Testis (tissue), 3 donors: Measurements from ENCODE around the gene ATP13A2. TPM values are rescaled to one million over a fixed set of nuclear protein-coding genes. Genes with fewer than 3 reads are reported as not detected.

Experiments
- DNase-seq: peaks from one replicate; pipeline ENCODE4 v3.0.0-alpha.2; 2019
- H3K27ac ChIP-seq, 2 donors: fragments of 200-600 bp; sonication (generic); one replicate each; pipeline ENCODE4 v1.5.1; 2019
- H3K27me3 ChIP-seq: fragments of 200-600 bp; sonication (generic); one replicate; pipeline ENCODE4 v1.5.1; 2019
- H3K36me3 ChIP-seq: fragments of 200-600 bp; sonication (generic); one replicate; pipeline ENCODE4 v1.5.1; 2017; ENCODE audit warnings: low read depth; ENCODE audit errors: missing control alignments
- H3K4me1 ChIP-seq: fragments of 200-600 bp; sonication (generic); one replicate; pipeline ENCODE4 v1.5.1; 2019
- H3K4me3 ChIP-seq, 2 donors: fragments of 200-600 bp; sonication (generic); one replicate each; pipeline ENCODE4 v1.5.1; 2017 to 2019
- H3K9me3 ChIP-seq: fragments of 200-600 bp; sonication (generic); one replicate; pipeline ENCODE4 v1.5.1; 2017
- CTCF ChIP-seq, 3 experiments: fragments of 450-650 bp in 2 of 3; fragments of 200-600 bp in 1 of 3; sonication (generic) in 1 of 3; IDR thresholded peaks; one replicate each; pipeline ENCODE4 v1.5.1; 2016 to 2019; ENCODE audit warnings: antibody characterized with exemption in 3 of 3, mild to moderate bottlenecking in 2 of 3, moderate library complexity in 1 of 3
- POLR2A ChIP-seq: fragments of 450-650 bp; IDR thresholded peaks from one replicate; pipeline ENCODE4 v1.6.1; 2017; ENCODE audit warnings: antibody characterized with exemption, mild to moderate bottlenecking, moderate library complexity
- WGBS, 2 donors: methylation state at CpG; one replicate each; pipeline ENCODE4 v1.1.5; 2018; 5-methylcytosine and 5-hydroxymethylcytosine counted together
- intact Hi-C: fragments of 100-400 bp; cut with DNase I; formaldehyde crosslinking; loops from one replicate; pipeline ENCODE4 v1.15.1; 2023; ENCODE audit warnings: low total_unique reads
- polyA plus RNA-seq: library from polyadenylated mRNA; stranded (reverse); fragments of 350-450 nt; fragmentation: Illumina TruSeq; extraction: RNeasy Lipid Tissue Mini Kit (QIAGEN cat#74804); gene quantifications from one replicate; pipeline ENCODE4 v1.2.3, GENCODE V29; 2014; ENCODE audit warnings: low read depth, low replicate concordance; ENCODE audit not compliant: insufficient read depth
- total RNA-seq, 2 donors: library from RNA; depleted of rRNA; stranded (reverse); fragments of >200 nt; gene quantifications; one replicate each; pipeline ENCODE4 v1.2.3, GENCODE V29; 2016

ATP13A2 gene
- total and polyA plus RNA-seq, 3 donors from 2014 or later = 36.9 to 45.6 (median 42.4) TPM

GRCh38 chr1:17008208-17008855 lies 3.4 kb downstream of the ATP13A2 start:
- intact Hi-C loops = no loop called here
- no peak for DNase-seq
- H3K9me3 ChIP-seq = no peaks in the 10 kb centered on the region
- 88% methylated on average over 15 of the region's 15 CpGs for WGBS, 2 donors
- H3K27me3 ChIP-seq = no peaks in the 10 kb centered on the region
- H3K4me3 ChIP-seq = no peak overlapping the region
- no peaks in the 10 kb centered on the region for H3K36me3 ChIP-seq
- no peak for TF ChIP-seq POLR2A
- TF ChIP-seq CTCF (IDR thresholded peaks at IDR 0.05) = no peak
- peaks cover 22% of the 10 kb centered on the region for H3K4me1 ChIP-seq
- H3K27ac ChIP-seq = no peak overlapping the region

GRCh38 chr1:17007121-17007520 lies 4.6 kb downstream of the ATP13A2 start:
- intact Hi-C loops = no loop called here
- H3K27me3 ChIP-seq = no peaks in the 10 kb centered on the region
- no peaks in the 10 kb centered on the region for H3K9me3 ChIP-seq
- WGBS, 2 donors = 88 to 92% methylated on average over 7 to 8 of the region's 8 CpGs
- TF ChIP-seq POLR2A = no peak
- no peak for TF ChIP-seq CTCF (IDR thresholded peaks at IDR 0.05)
- H3K4me3 ChIP-seq = no peak overlapping the region
- H3K36me3 ChIP-seq = no peaks in the 10 kb centered on the region
- DNase-seq = no peak
- H3K4me1 ChIP-seq = peaks cover 11% of the 10 kb centered on the region
- H3K27ac ChIP-seq = no peak overlapping the region

- intact Hi-C loops = no loop called here
- H3K9me3 ChIP-seq = no peaks in the 10 kb centered on the region
Observed at GRCh38 chr1:17005365-17005740, 6.4 kb downstream of the ATP13A2 start.

GRCh38 chr1:17004466-17005364 lies 7.0 kb downstream of the ATP13A2 start:
- no peaks in the 10 kb centered on the region for H3K27me3 ChIP-seq
- no peak overlapping the region for H3K27ac ChIP-seq
- intact Hi-C loops = no loop called here
- H3K4me3 ChIP-seq = no peak overlapping the region
- no peaks in the 10 kb centered on the region for H3K9me3 ChIP-seq
- H3K4me1 ChIP-seq = no peaks in the 10 kb centered on the region
- WGBS, 2 donors = 93 to 96% methylated on average over 23 to 24 of the region's 24 CpGs
- DNase-seq = no peak
- TF ChIP-seq POLR2A = no peak
- TF ChIP-seq CTCF (IDR thresholded peaks at IDR 0.05) = no peak
- no peaks in the 10 kb centered on the region for H3K36me3 ChIP-seq

More at GRCh38 chr1:17005365-17005740, 6.4 kb downstream of the ATP13A2 start:
- Histone ChIP-seq H3K36me3 (no peaks in the 10 kb centered on the region), H3K4me3 (no peak overlapping the region), H3K4me1 (peaks cover 3% of the 10 kb centered on the region), H3K27me3 (no peaks in the 10 kb centered on the region), H3K27ac (no peak overlapping the region)
- no peak for DNase-seq
- WGBS, 2 donors = 95 to 96% methylated on average over 19 of the region's 19 CpGs
- TF ChIP-seq CTCF (IDR thresholded peaks at IDR 0.05) (no peak), POLR2A (no peak)
